Activated CD8-positive, alpha-beta T cell treated with anti-CD3 and anti-CD28 coated beads for 36 hours (primary cell): ENCODE data around the gene SELENON. TPM values are rescaled to one million over a fixed set of nuclear protein-coding genes. Genes with fewer than 3 reads are reported as not detected.

Experiments
- ATAC-seq: fragments of 200-7000 bp; cut with Tn5 transposase; one replicate; pipeline ENCODE4 v1.10.0; 2021; ENCODE audit warnings: mild to moderate bottlenecking, moderate library complexity
- CTCF ChIA-PET: fragments of 350-600 bp; sonication (Branson Sonifier 250); formaldehyde crosslinking; loops from one replicate; lab custom pipeline; 2021; ENCODE audit warnings: antibody characterized with exemption; lab: Charles Lee
- POLR2A ChIA-PET: fragments of 350-600 bp; sonication (Branson Sonifier 250); formaldehyde crosslinking; loops from one replicate; lab custom pipeline; 2021; ENCODE audit warnings: antibody characterized with exemption; lab: Charles Lee
- DNase-seq: peaks from one replicate; pipeline ENCODE4 v3.0.0-alpha.2; 2020
- H3K27ac Mint-ChIP-seq: one replicate; pipeline ENCODE4 v1.8.0; 2021; ENCODE audit warnings: mild to moderate bottlenecking, mixed read lengths
- H3K27me3 Mint-ChIP-seq: one replicate; pipeline ENCODE4 v1.8.0; 2021; ENCODE audit warnings: mixed read lengths
- H3K36me3 Mint-ChIP-seq: one replicate; pipeline ENCODE4 v1.8.0; 2021; ENCODE audit warnings: low read depth, mixed read lengths
- H3K4me1 Mint-ChIP-seq: one replicate; pipeline ENCODE4 v1.8.0; 2021; ENCODE audit warnings: low read depth, mixed read lengths
- H3K4me3 Mint-ChIP-seq: one replicate; pipeline ENCODE4 v1.8.0; 2021; ENCODE audit warnings: mild to moderate bottlenecking, moderate library complexity, mixed read lengths
- H3K9me3 Mint-ChIP-seq: one replicate; pipeline ENCODE4 v1.8.0; 2021; ENCODE audit warnings: mixed read lengths
- intact Hi-C: fragments of 100-400 bp; cut with micrococcal nuclease; formaldehyde crosslinking; loops from one replicate; pipeline ENCODE4 v1.10.0; 2022
- total RNA-seq, 2 experiments: library from RNA; stranded (reverse); gene quantifications; one replicate each; pipeline ENCODE4 v1.2.3, GENCODE V29; 2021
- TF ChIP-seq, protein P1 (sequence below): fragments of 200-600 bp; IDR thresholded peaks from one replicate; pipeline ENCODE4 v1.8.0; 2022; ENCODE audit warnings: antibody characterized with exemption, mild to moderate bottlenecking

Gene SELENON
- total RNA-seq, 2 experiments from 2014 or later, result 15.3 to 17.7 TPM

- TF ChIP-seq, protein P1, sequence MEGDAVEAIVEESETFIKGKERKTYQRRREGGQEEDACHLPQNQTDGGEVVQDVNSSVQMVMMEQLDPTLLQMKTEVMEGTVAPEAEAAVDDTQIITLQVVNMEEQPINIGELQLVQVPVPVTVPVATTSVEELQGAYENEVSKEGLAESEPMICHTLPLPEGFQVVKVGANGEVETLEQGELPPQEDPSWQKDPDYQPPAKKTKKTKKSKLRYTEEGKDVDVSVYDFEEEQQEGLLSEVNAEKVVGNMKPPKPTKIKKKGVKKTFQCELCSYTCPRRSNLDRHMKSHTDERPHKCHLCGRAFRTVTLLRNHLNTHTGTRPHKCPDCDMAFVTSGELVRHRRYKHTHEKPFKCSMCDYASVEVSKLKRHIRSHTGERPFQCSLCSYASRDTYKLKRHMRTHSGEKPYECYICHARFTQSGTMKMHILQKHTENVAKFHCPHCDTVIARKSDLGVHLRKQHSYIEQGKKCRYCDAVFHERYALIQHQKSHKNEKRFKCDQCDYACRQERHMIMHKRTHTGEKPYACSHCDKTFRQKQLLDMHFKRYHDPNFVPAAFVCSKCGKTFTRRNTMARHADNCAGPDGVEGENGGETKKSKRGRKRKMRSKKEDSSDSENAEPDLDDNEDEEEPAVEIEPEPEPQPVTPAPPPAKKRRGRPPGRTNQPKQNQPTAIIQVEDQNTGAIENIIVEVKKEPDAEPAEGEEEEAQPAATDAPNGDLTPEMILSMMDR, result no peak
- no peak overlapping the region for H3K27ac Mint-ChIP-seq
- H3K27me3 Mint-ChIP-seq, result no peaks in the 10 kb centered on the region
- POLR2A ChIA-PET, result interaction anchor here (0.6 to 4.4 kb wide), 5 partner anchors 8 to 276 kb away, joined by 3 to 23 read pairs (median 3); partner anchors contain the start of gene MTFR1L
- H3K9me3 Mint-ChIP-seq, result no peaks in the 10 kb centered on the region
- CTCF ChIA-PET, result interaction anchor here (1.5 to 3.6 kb wide), 2 partner anchors 11 to 166 kb away, joined by 4 to 18 read pairs; partner anchors contain the start of genes MTFR1L and PAFAH2
- ATAC-seq, result no peak
- H3K4me1 Mint-ChIP-seq, result peaks cover 5% of the 10 kb centered on the region
- no peak for DNase-seq
- intact Hi-C loops, result no loop called here
- H3K4me3 Mint-ChIP-seq, result no peak overlapping the region
- H3K36me3 Mint-ChIP-seq, result peaks cover 53% of the 10 kb centered on the region
Measured at GRCh38 chr1:25831569-25832196, 31.7 kb downstream of the SELENON start.

GRCh38 chr1:25832336-25833037 lies 32.5 kb downstream of the SELENON start:
- Mint-ChIP-seq H3K27ac (no peak overlapping the region), H3K4me1 (peaks cover 5% of the 10 kb centered on the region), H3K4me3 (no peak overlapping the region), H3K27me3 (no peaks in the 10 kb centered on the region), H3K36me3 (peaks cover 54% of the 10 kb centered on the region), H3K9me3 (no peaks in the 10 kb centered on the region)
- ChIA-PET POLR2A (interaction anchor here (1.2 to 4.4 kb wide), 2 partner anchors 9 to 12 kb away, joined by 3 to 23 read pairs; partner anchors contain the start of gene MTFR1L), CTCF (interaction anchor here (1.2 to 3.6 kb wide), 3 partner anchors 12 to 260 kb away, joined by 3 to 18 read pairs (median 4); partner anchors contain the start of genes MTFR1L and PAFAH2)
- no peak for ATAC-seq
- TF ChIP-seq, protein P1, result no peak
- no peak for DNase-seq
- intact Hi-C loops, result no loop called here

DNA sequence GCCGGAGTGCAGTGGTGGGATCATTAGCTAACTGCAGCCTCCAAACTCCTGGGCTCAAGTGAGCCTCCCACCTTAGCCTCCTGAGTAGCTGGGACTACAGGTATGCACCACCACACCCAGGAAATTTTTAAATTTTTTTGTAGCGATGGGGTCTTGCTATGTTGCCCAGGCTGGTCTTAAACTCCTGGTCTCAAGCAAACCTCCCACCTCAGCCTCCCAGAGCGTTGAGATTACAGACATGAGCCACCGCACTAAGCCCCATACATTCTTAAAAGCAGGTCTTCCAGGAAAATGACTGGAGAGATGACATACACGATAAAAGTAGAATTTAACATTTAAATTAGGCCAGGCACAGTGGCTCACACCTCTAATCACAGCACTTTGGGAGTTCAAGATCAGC lies 33.2 kb downstream of the SELENON start:
- Mint-ChIP-seq H3K9me3 (no peaks in the 10 kb centered on the region), H3K27me3 (no peaks in the 10 kb centered on the region), H3K27ac (no peak overlapping the region), H3K4me3 (no peak overlapping the region), H3K4me1 (peaks cover 5% of the 10 kb centered on the region), H3K36me3 (peaks cover 50% of the 10 kb centered on the region)
- DNase-seq (no peak), ATAC-seq (no peak)
- TF ChIP-seq, protein P1, result no peak
- intact Hi-C loops, result no loop called here
- ChIA-PET POLR2A (no interaction called here), CTCF (interaction anchor here (1.2 kb wide), 1 partner anchor 261 kb away, joined by 3 read pairs; no protein-coding TSS in a partner anchor)

- POLR2A ChIA-PET, result interaction anchor here (0.6 kb wide), 1 partner anchor 248 kb away, joined by 3 read pairs; no protein-coding TSS in a partner anchor
- Mint-ChIP-seq H3K36me3 (peaks cover 42% of the 10 kb centered on the region), H3K27me3 (no peaks in the 10 kb centered on the region), H3K4me3 (no peak overlapping the region), H3K9me3 (peaks cover under 1% of the 10 kb centered on the region), H3K4me1 (peaks cover 5% of the 10 kb centered on the region), H3K27ac (no peak overlapping the region)
- intact Hi-C loops, result no loop called here
- DNase-seq (no peak), ATAC-seq (no peak)
- TF ChIP-seq, protein P1, result no peak
- CTCF ChIA-PET, result interaction anchor here (0.9 to 1.5 kb wide), 3 partner anchors 62 to 348 kb away, joined by 3 to 5 read pairs (median 3); no protein-coding TSS in a partner anchor
Measured at GRCh38 chr1:25834894-25835293, 34.9 kb downstream of the SELENON start.
